Central memory CD8-positive, alpha-beta T cell (primary cell): ENCODE measurements around the gene CADM1.

Experiments used
- ATAC-seq: fragments of 150-1000 bp; cut with Tn5 transposase; replicated peaks from 2 replicates; pipeline ENCODE4 v1.10.0; 2022; ENCODE audit warnings: mild to moderate bottlenecking, moderate FRiP score, moderate number of reproducible peaks; ENCODE audit not compliant: poor library complexity, severe bottlenecking; ENCODE audit errors: extremely low read depth
- DNase-seq, 2 donors: peaks; one replicate each; pipeline ENCODE4 v3.0.0; 2021; ENCODE audit warnings: low spot score in 2 of 2
- H3K27ac Mint-ChIP-seq: one replicate; pipeline ENCODE4 v1.8.0; 2022; ENCODE audit warnings: low read depth, mild to moderate bottlenecking, moderate library complexity, mixed read lengths
- H3K27me3 Mint-ChIP-seq: one replicate; pipeline ENCODE4 v1.8.0; 2022; ENCODE audit warnings: mixed read lengths
- H3K36me3 Mint-ChIP-seq: one replicate; pipeline ENCODE4 v1.8.0; 2022; ENCODE audit warnings: mild to moderate bottlenecking, moderate library complexity, mixed read lengths; ENCODE audit not compliant: insufficient read depth
- H3K4me1 Mint-ChIP-seq: one replicate; pipeline ENCODE4 v1.8.0; 2022; ENCODE audit warnings: mixed read lengths
- H3K4me3 Mint-ChIP-seq: one replicate; pipeline ENCODE4 v1.8.0; 2022; ENCODE audit warnings: mild to moderate bottlenecking, moderate library complexity, mixed read lengths
- H3K9me3 Mint-ChIP-seq: one replicate; pipeline ENCODE4 v1.8.0; 2022; ENCODE audit warnings: mixed read lengths

Gene CADM1

GRCh38 chr11:115298300-115299012 is 205.8 kb downstream of the CADM1 start:
- no peak overlapping the region for H3K27ac Mint-ChIP-seq
- no peak overlapping the region for H3K4me3 Mint-ChIP-seq
- H3K4me1 Mint-ChIP-seq = peaks cover 4% of the 10 kb centered on the region
- no peaks in the 10 kb centered on the region for H3K9me3 Mint-ChIP-seq
- no peak for ATAC-seq
- H3K27me3 Mint-ChIP-seq = no peaks in the 10 kb centered on the region
- no peak for DNase-seq
- no peaks in the 10 kb centered on the region for H3K36me3 Mint-ChIP-seq

- no peak overlapping the region for H3K27ac Mint-ChIP-seq
- no peak for ATAC-seq
- H3K27me3 Mint-ChIP-seq = no peaks in the 10 kb centered on the region
- H3K9me3 Mint-ChIP-seq = no peaks in the 10 kb centered on the region
- no peak overlapping the region for H3K4me3 Mint-ChIP-seq
- H3K36me3 Mint-ChIP-seq = no peaks in the 10 kb centered on the region
- H3K4me1 Mint-ChIP-seq = no peaks in the 10 kb centered on the region
- no peak for DNase-seq
These were observed 206.9 kb downstream of the CADM1 start for GRCh38 chr11:115297330-115297729.

GRCh38 chr11:115291325-115291724 is 212.9 kb downstream of the CADM1 start:
- Mint-ChIP-seq H3K27ac (no peak overlapping the region), H3K9me3 (no peaks in the 10 kb centered on the region), H3K4me3 (no peak overlapping the region), H3K27me3 (no peaks in the 10 kb centered on the region), H3K36me3 (no peaks in the 10 kb centered on the region), H3K4me1 (no peaks in the 10 kb centered on the region)
- DNase-seq (no peak), ATAC-seq (no peak)

GRCh38 chr11:115290893-115291292 is 213.3 kb downstream of the CADM1 start:
- DNase-seq (no peak), ATAC-seq (no peak)
- H3K4me3 Mint-ChIP-seq = no peak overlapping the region
- no peaks in the 10 kb centered on the region for H3K27me3 Mint-ChIP-seq
- peak overlapping the region; percentile 33 for H3K27ac Mint-ChIP-seq
- H3K36me3 Mint-ChIP-seq = no peaks in the 10 kb centered on the region
- no peaks in the 10 kb centered on the region for H3K4me1 Mint-ChIP-seq
- H3K9me3 Mint-ChIP-seq = no peaks in the 10 kb centered on the region

- H3K4me3 Mint-ChIP-seq = no peak overlapping the region
- H3K27me3 Mint-ChIP-seq = no peaks in the 10 kb centered on the region
- DNase-seq (no peak), ATAC-seq (no peak)
- no peaks in the 10 kb centered on the region for H3K4me1 Mint-ChIP-seq
- H3K36me3 Mint-ChIP-seq = no peaks in the 10 kb centered on the region
- peak overlapping the region; percentile 33 for H3K27ac Mint-ChIP-seq
- no peaks in the 10 kb centered on the region for H3K9me3 Mint-ChIP-seq
These were observed 213.7 kb downstream of the CADM1 start for GRCh38 chr11:115290479-115290878.

- no peaks in the 10 kb centered on the region for H3K27me3 Mint-ChIP-seq
- no peak for DNase-seq
- no peak overlapping the region for H3K27ac Mint-ChIP-seq
- H3K4me3 Mint-ChIP-seq = no peak overlapping the region
- H3K4me1 Mint-ChIP-seq = no peaks in the 10 kb centered on the region
- ATAC-seq = no peak
- peaks cover 2% of the 10 kb centered on the region for H3K36me3 Mint-ChIP-seq
- no peaks in the 10 kb centered on the region for H3K9me3 Mint-ChIP-seq
These were observed 216.9 kb downstream of the CADM1 start for GRCh38 chr11:115287266-115287665.

GRCh38 chr11:115286614-115287013 is 217.6 kb downstream of the CADM1 start:
- DNase-seq (no peak), ATAC-seq (no peak)
- Mint-ChIP-seq H3K4me3 (no peak overlapping the region), H3K36me3 (peaks cover 2% of the 10 kb centered on the region), H3K27ac (no peak overlapping the region), H3K4me1 (no peaks in the 10 kb centered on the region), H3K9me3 (no peaks in the 10 kb centered on the region), H3K27me3 (no peaks in the 10 kb centered on the region)

- ATAC-seq (no peak), DNase-seq (no peak)
- Mint-ChIP-seq H3K9me3 (no peaks in the 10 kb centered on the region), H3K4me1 (no peaks in the 10 kb centered on the region), H3K36me3 (peaks cover 2% of the 10 kb centered on the region), H3K27me3 (no peaks in the 10 kb centered on the region), H3K4me3 (no peak overlapping the region), H3K27ac (no peak overlapping the region)
These were observed 219.4 kb downstream of the CADM1 start for GRCh38 chr11:115284773-115285172.

GRCh38 chr11:115282923-115283322 is 221.3 kb downstream of the CADM1 start:
- peaks cover 2% of the 10 kb centered on the region for H3K36me3 Mint-ChIP-seq
- no peak for DNase-seq
- H3K27me3 Mint-ChIP-seq = no peaks in the 10 kb centered on the region
- no peak overlapping the region for H3K27ac Mint-ChIP-seq
- no peak for ATAC-seq
- H3K4me1 Mint-ChIP-seq = no peaks in the 10 kb centered on the region
- H3K4me3 Mint-ChIP-seq = no peak overlapping the region
- no peaks in the 10 kb centered on the region for H3K9me3 Mint-ChIP-seq

- Mint-ChIP-seq H3K36me3 (peaks cover 2% of the 10 kb centered on the region), H3K27me3 (no peaks in the 10 kb centered on the region), H3K4me1 (no peaks in the 10 kb centered on the region), H3K4me3 (no peak overlapping the region), H3K27ac (no peak overlapping the region), H3K9me3 (no peaks in the 10 kb centered on the region)
- ATAC-seq (no peak), DNase-seq (no peak)
These were observed 223.4 kb downstream of the CADM1 start for GRCh38 chr11:115280775-115281174.

GRCh38 chr11:115279813-115280761 is 224.1 kb downstream of the CADM1 start:
- Mint-ChIP-seq H3K4me3 (no peak overlapping the region), H3K4me1 (no peaks in the 10 kb centered on the region), H3K9me3 (peaks cover 3% of the 10 kb centered on the region), H3K27ac (no peak overlapping the region), H3K36me3 (peaks cover 3% of the 10 kb centered on the region), H3K27me3 (peaks cover 5% of the 10 kb centered on the region)
- no peak for ATAC-seq
- no peak for DNase-seq

- DNase-seq (no peak), ATAC-seq (no peak)
- Mint-ChIP-seq H3K36me3 (peaks cover 2% of the 10 kb centered on the region), H3K9me3 (peaks cover 5% of the 10 kb centered on the region), H3K4me3 (no peak overlapping the region), H3K4me1 (no peaks in the 10 kb centered on the region), H3K27me3 (peaks cover 10% of the 10 kb centered on the region), H3K27ac (no peak overlapping the region)
These were observed 227.4 kb downstream of the CADM1 start for GRCh38 chr11:115276799-115277198.

GRCh38 chr11:115276191-115276590 is 228.0 kb downstream of the CADM1 start:
- peaks cover 2% of the 10 kb centered on the region for H3K36me3 Mint-ChIP-seq
- ATAC-seq (no peak), DNase-seq (no peak)
- peaks cover 10% of the 10 kb centered on the region for H3K27me3 Mint-ChIP-seq
- no peak overlapping the region for H3K27ac Mint-ChIP-seq
- H3K9me3 Mint-ChIP-seq = peaks cover 5% of the 10 kb centered on the region
- no peaks in the 10 kb centered on the region for H3K4me1 Mint-ChIP-seq
- no peak overlapping the region for H3K4me3 Mint-ChIP-seq
